ENCODE data around the gene CALM1.

GRCh38 chr14:90361865-90362557 lies 34.8 kb upstream of the CALM1 start:
- TF ChIP-seq CTCF (IDR thresholded peaks at IDR 0.05; ENCODE audit: low read length) = no peak
- no peak for TF ChIP-seq EZH2 (IDR thresholded peaks at IDR 0.05; ENCODE audit: borderline replicate concordance, low read length)
